ENCODE results near the gene ORC3.

DNA sequence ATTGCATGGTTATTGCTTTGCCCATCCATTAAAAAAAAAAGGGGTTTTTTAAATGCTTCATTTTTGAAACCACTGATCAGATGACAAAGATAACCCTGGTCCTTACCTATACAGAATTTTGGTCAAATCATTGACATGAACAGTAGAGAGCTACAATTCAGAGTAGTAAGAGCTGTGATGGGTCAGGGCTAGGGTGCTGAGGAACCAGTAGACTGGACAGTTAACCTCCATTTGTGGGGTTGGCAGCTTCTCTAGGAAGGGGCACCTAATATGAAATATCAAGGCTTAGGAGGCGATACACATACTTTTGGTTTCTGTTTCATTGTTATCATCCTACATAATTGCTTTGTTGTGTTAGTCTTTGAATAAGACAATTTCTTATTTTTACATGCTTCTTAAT is 55.1 kb downstream of the ORC3 start:
- TF ChIP-seq CTCF (IDR thresholded peaks at IDR 0.05) (no peak), POLR2A (IDR thresholded peaks at IDR 0.05) (no peak)

Data from body of pancreas (tissue), 4 donors.